HEK293 (cell line): ENCODE data around the gene RILP.

Source experiments
- BCL11B ChIP-seq: fragments of 450-650 bp; formaldehyde crosslinking; IDR thresholded peaks from 2 replicates; pipeline ENCODE4 v1.5.1; 2016; ENCODE audit warnings: low read depth, missing biosample characterization, missing genetic modification characterization
- EGR2 ChIP-seq: fragments of 450-650 bp; formaldehyde crosslinking; IDR thresholded peaks from 2 replicates; pipeline ENCODE4 v1.5.1; 2016; ENCODE audit warnings: low read depth, missing biosample characterization, missing genetic modification characterization
- KLF8 ChIP-seq: fragments of 450-650 bp; formaldehyde crosslinking; IDR thresholded peaks from 2 replicates; pipeline ENCODE4 v1.5.1; 2016; ENCODE audit warnings: missing biosample characterization, missing genetic modification characterization
- OSR2 ChIP-seq: fragments of 450-650 bp; formaldehyde crosslinking; IDR thresholded peaks from 2 replicates; pipeline ENCODE4 v1.5.1; 2016; ENCODE audit warnings: missing biosample characterization, missing genetic modification characterization
- ZBTB1 ChIP-seq: fragments of 450-650 bp; formaldehyde crosslinking; IDR thresholded peaks from 2 replicates; pipeline ENCODE4 v1.5.1; 2016; ENCODE audit warnings: missing biosample characterization, missing genetic modification characterization
- ZBTB20 ChIP-seq: fragments of 450-650 bp; formaldehyde crosslinking; IDR thresholded peaks from 2 replicates; pipeline ENCODE4 v1.5.1; 2016; ENCODE audit warnings: missing biosample characterization, missing genetic modification characterization
- ZBTB48 ChIP-seq: fragments of 450-650 bp; formaldehyde crosslinking; IDR thresholded peaks from 2 replicates; pipeline ENCODE4 v1.5.1; 2016; ENCODE audit warnings: missing biosample characterization, missing genetic modification characterization
- ZBTB8A ChIP-seq: fragments of 450-650 bp; formaldehyde crosslinking; IDR thresholded peaks from 2 replicates; pipeline ENCODE4 v1.5.1; 2016; ENCODE audit warnings: missing biosample characterization, missing genetic modification characterization
- ZEB2 ChIP-seq: fragments of 450-650 bp; formaldehyde crosslinking; IDR thresholded peaks from 2 replicates; pipeline ENCODE4 v1.5.1; 2016; ENCODE audit warnings: missing biosample characterization, missing genetic modification characterization
- ZFP3 ChIP-seq: fragments of 450-650 bp; formaldehyde crosslinking; IDR thresholded peaks from 2 replicates; pipeline ENCODE4 v1.5.1; 2016; ENCODE audit warnings: low read depth, missing biosample characterization, missing genetic modification characterization
- ZFP37 ChIP-seq: fragments of 450-650 bp; formaldehyde crosslinking; IDR thresholded peaks from 2 replicates; pipeline ENCODE4 v1.5.1; 2016; ENCODE audit warnings: missing biosample characterization, missing genetic modification characterization
- ZFP69B ChIP-seq: fragments of 450-650 bp; formaldehyde crosslinking; IDR thresholded peaks from 2 replicates; pipeline ENCODE4 v1.5.1; 2016; ENCODE audit warnings: missing biosample characterization, missing genetic modification characterization
- ZNF2 ChIP-seq: fragments of 450-650 bp; formaldehyde crosslinking; IDR thresholded peaks from 2 replicates; pipeline ENCODE4 v1.5.1; 2016; ENCODE audit warnings: missing biosample characterization, missing genetic modification characterization
- ZNF202 ChIP-seq: fragments of 450-650 bp; formaldehyde crosslinking; IDR thresholded peaks from 2 replicates; pipeline ENCODE4 v1.5.1; 2016; ENCODE audit warnings: missing biosample characterization, missing genetic modification characterization, borderline replicate concordance
- ZNF292 ChIP-seq: fragments of 450-650 bp; formaldehyde crosslinking; IDR thresholded peaks from 2 replicates; pipeline ENCODE4 v1.5.1; 2016; ENCODE audit warnings: low read depth, missing biosample characterization, missing genetic modification characterization, borderline replicate concordance
- ZNF548 ChIP-seq: fragments of 450-650 bp; formaldehyde crosslinking; IDR thresholded peaks from 2 replicates; pipeline ENCODE4 v1.5.1; 2016; ENCODE audit warnings: missing biosample characterization, missing genetic modification characterization
- ZNF600 ChIP-seq: fragments of 450-650 bp; formaldehyde crosslinking; IDR thresholded peaks from 2 replicates; pipeline ENCODE4 v1.5.1; 2016; ENCODE audit warnings: missing biosample characterization, missing genetic modification characterization
- ZNF660 ChIP-seq: fragments of 450-650 bp; IDR thresholded peaks from 2 replicates; pipeline ENCODE4 v1.5.1; 2018; ENCODE audit warnings: missing biosample characterization, mild to moderate bottlenecking, missing genetic modification characterization
- ZNF670 ChIP-seq: fragments of 450-650 bp; formaldehyde crosslinking; IDR thresholded peaks from 2 replicates; pipeline ENCODE4 v1.5.1; 2016; ENCODE audit warnings: missing biosample characterization, missing genetic modification characterization, low read depth
- ZNF776 ChIP-seq: fragments of 450-650 bp; formaldehyde crosslinking; IDR thresholded peaks from 2 replicates; pipeline ENCODE4 v1.5.0; 2017; ENCODE audit warnings: missing biosample characterization, missing genetic modification characterization, borderline replicate concordance
- ZNF785 ChIP-seq: fragments of 450-650 bp; formaldehyde crosslinking; IDR thresholded peaks from 2 replicates; pipeline ENCODE4 v1.5.1; 2016; ENCODE audit warnings: missing biosample characterization, missing genetic modification characterization
- ZSCAN30 ChIP-seq: fragments of 450-650 bp; IDR thresholded peaks from 2 replicates; pipeline ENCODE4 v1.5.1; 2018; ENCODE audit warnings: missing biosample characterization, mild to moderate bottlenecking, missing genetic modification characterization, moderate library complexity
- ZXDB ChIP-seq: fragments of 450-650 bp; formaldehyde crosslinking; IDR thresholded peaks from 2 replicates; pipeline ENCODE4 v1.5.1; 2016; ENCODE audit warnings: missing biosample characterization, missing genetic modification characterization
- TF ChIP-seq, protein P1 (sequence below): fragments of 450-650 bp; IDR thresholded peaks from 2 replicates; pipeline ENCODE4 v1.5.1; 2018; ENCODE audit warnings: missing biosample characterization, missing genetic modification characterization
- TF ChIP-seq, protein P2 (sequence below): fragments of 450-650 bp; formaldehyde crosslinking; IDR thresholded peaks from 2 replicates; pipeline ENCODE4 v1.5.1; 2016; ENCODE audit warnings: missing biosample characterization, missing genetic modification characterization
- TF ChIP-seq, protein P3 (sequence below): fragments of 450-650 bp; formaldehyde crosslinking; IDR thresholded peaks from 2 replicates; pipeline ENCODE4 v1.5.1; 2016; ENCODE audit warnings: missing biosample characterization, missing genetic modification characterization
- TF ChIP-seq, protein P4 (sequence below): fragments of 450-650 bp; IDR thresholded peaks from 2 replicates; pipeline ENCODE4 v1.5.1; 2018; ENCODE audit warnings: missing biosample characterization, mild to moderate bottlenecking, missing genetic modification characterization
- TF ChIP-seq, protein P5 (sequence below): fragments of 450-650 bp; formaldehyde crosslinking; IDR thresholded peaks from 2 replicates; pipeline ENCODE4 v1.5.1; 2017; ENCODE audit warnings: missing biosample characterization, missing genetic modification characterization
- TF ChIP-seq, protein P6 (sequence below): sonication (generic); formaldehyde crosslinking; IDR thresholded peaks from 2 replicates; pipeline ENCODE4 v1.8.1; 2022; ENCODE audit warnings: mild to moderate bottlenecking, moderate library complexity, missing genetic modification reagents

RILP gene

DNA sequence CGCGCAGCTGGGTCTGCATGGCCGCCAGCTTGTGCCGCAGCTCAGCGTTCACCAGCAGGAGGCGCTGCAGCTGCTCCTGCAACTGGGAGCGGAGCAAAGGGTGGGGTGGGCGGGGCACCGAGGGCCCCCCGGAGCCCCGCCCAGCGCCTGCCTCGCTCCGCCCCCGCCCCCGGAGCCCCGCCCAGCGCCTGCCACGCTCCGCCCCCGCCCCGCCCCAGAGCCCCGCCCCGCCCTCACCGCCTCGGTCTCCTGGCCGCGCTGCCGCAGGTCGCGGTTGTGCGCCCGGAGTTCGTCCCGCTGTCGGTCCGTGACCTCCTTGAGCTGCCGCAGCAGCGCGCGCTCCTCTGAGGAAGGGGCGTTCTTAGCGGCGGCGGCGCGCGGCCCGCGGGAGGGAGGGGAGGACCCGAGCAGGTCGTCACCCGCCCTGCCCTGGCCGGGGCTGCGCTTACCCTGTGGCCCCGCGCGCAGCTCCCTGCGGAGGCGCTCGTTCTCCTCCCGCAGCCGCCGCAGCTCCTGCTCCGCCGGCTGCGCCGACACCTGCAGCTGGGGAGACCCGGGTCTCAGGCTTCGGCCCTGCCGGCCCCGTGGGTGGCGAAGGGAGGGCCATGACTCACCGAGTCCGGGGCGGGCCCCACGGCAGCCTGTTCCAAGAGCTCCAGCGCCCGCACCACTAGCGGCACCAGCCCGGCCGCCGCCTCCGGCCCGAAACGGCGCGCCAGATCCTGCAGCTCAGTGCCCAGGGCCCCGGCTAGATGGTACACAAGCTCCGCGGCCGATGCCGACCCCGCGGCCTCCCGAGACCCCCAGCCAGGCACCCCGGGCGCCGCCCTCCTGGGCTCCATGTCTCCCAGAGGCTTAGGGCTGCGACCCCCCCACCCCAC lies 463 bp downstream of the RILP start (continued):
- TF ChIP-seq, protein P1, sequence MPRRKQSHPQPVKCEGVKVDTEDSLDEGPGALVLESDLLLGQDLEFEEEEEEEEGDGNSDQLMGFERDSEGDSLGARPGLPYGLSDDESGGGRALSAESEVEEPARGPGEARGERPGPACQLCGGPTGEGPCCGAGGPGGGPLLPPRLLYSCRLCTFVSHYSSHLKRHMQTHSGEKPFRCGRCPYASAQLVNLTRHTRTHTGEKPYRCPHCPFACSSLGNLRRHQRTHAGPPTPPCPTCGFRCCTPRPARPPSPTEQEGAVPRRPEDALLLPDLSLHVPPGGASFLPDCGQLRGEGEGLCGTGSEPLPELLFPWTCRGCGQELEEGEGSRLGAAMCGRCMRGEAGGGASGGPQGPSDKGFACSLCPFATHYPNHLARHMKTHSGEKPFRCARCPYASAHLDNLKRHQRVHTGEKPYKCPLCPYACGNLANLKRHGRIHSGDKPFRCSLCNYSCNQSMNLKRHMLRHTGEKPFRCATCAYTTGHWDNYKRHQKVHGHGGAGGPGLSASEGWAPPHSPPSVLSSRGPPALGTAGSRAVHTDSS: 0 out of 2 replicates have a peak, but pooled peaks have one; percentile 10
- TF ChIP-seq, protein P2, sequence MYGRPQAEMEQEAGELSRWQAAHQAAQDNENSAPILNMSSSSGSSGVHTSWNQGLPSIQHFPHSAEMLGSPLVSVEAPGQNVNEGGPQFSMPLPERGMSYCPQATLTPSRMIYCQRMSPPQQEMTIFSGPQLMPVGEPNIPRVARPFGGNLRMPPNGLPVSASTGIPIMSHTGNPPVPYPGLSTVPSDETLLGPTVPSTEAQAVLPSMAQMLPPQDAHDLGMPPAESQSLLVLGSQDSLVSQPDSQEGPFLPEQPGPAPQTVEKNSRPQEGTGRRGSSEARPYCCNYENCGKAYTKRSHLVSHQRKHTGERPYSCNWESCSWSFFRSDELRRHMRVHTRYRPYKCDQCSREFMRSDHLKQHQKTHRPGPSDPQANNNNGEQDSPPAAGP (tag by site-specific recombination): peak; percentile 94
- 0 out of 2 replicates have a peak, but pooled peaks have one; percentile 55 for TF ChIP-seq ZNF785 (tag by site-specific recombination)
- no peak for TF ChIP-seq ZBTB48 (tag by site-specific recombination)
- peak; percentile 74; the same call in 1 of the 2 replicates for TF ChIP-seq KLF8
- TF ChIP-seq EGR2 (tag by site-specific recombination): no peak
- no peak for TF ChIP-seq ZNF670 (tag by site-specific recombination)
- peak; percentile 74 for TF ChIP-seq ZXDB (tag by site-specific recombination)
- 0 out of 2 replicates have a peak, but pooled peaks have one; percentile 56 for TF ChIP-seq ZBTB1 (tag by site-specific recombination)
- TF ChIP-seq, protein P3, sequence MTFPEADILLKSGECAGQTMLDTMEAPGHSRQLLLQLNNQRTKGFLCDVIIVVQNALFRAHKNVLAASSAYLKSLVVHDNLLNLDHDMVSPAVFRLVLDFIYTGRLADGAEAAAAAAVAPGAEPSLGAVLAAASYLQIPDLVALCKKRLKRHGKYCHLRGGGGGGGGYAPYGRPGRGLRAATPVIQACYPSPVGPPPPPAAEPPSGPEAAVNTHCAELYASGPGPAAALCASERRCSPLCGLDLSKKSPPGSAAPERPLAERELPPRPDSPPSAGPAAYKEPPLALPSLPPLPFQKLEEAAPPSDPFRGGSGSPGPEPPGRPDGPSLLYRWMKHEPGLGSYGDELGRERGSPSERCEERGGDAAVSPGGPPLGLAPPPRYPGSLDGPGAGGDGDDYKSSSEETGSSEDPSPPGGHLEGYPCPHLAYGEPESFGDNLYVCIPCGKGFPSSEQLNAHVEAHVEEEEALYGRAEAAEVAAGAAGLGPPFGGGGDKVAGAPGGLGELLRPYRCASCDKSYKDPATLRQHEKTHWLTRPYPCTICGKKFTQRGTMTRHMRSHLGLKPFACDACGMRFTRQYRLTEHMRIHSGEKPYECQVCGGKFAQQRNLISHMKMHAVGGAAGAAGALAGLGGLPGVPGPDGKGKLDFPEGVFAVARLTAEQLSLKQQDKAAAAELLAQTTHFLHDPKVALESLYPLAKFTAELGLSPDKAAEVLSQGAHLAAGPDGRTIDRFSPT (tag by site-specific recombination): peak; percentile 82
- TF ChIP-seq, protein P4, sequence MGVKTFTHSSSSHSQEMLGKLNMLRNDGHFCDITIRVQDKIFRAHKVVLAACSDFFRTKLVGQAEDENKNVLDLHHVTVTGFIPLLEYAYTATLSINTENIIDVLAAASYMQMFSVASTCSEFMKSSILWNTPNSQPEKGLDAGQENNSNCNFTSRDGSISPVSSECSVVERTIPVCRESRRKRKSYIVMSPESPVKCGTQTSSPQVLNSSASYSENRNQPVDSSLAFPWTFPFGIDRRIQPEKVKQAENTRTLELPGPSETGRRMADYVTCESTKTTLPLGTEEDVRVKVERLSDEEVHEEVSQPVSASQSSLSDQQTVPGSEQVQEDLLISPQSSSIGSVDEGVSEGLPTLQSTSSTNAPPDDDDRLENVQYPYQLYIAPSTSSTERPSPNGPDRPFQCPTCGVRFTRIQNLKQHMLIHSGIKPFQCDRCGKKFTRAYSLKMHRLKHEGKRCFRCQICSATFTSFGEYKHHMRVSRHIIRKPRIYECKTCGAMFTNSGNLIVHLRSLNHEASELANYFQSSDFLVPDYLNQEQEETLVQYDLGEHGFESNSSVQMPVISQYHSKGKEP (tag by site-specific recombination): peak; percentile 80
- TF ChIP-seq ZFP37: 0 out of 2 replicates have a peak, but pooled peaks have one; percentile 71
- 0 out of 2 replicates have a peak, but pooled peaks have one; percentile 32 for TF ChIP-seq ZNF2 (tag by site-specific recombination)
- peak; percentile 83 for TF ChIP-seq ZNF660 (tag by site-specific recombination)
- TF ChIP-seq ZBTB20: peak; percentile 97
- TF ChIP-seq OSR2 (tag by site-specific recombination): peak; percentile 51
- no peak for TF ChIP-seq ZNF292 (tag by site-specific recombination)
- TF ChIP-seq ZSCAN30 (tag by site-specific recombination): peak; percentile 68
- TF ChIP-seq ZEB2 (tag by site-specific recombination): peak; percentile 74
- no peak for TF ChIP-seq ZFP3 (tag by site-specific recombination)
- TF ChIP-seq, protein P5, sequence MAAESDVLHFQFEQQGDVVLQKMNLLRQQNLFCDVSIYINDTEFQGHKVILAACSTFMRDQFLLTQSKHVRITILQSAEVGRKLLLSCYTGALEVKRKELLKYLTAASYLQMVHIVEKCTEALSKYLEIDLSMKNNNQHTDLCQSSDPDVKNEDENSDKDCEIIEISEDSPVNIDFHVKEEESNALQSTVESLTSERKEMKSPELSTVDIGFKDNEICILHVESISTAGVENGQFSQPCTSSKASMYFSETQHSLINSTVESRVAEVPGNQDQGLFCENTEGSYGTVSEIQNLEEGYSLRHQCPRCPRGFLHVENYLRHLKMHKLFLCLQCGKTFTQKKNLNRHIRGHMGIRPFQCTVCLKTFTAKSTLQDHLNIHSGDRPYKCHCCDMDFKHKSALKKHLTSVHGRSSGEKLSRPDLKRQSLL: peak; percentile 96
- peak; percentile 97 for TF ChIP-seq ZFP69B (tag by site-specific recombination)
- no peak for TF ChIP-seq ZNF202 (tag by site-specific recombination)
- no peak for TF ChIP-seq ZNF548 (tag by site-specific recombination)
- TF ChIP-seq, protein P6, sequence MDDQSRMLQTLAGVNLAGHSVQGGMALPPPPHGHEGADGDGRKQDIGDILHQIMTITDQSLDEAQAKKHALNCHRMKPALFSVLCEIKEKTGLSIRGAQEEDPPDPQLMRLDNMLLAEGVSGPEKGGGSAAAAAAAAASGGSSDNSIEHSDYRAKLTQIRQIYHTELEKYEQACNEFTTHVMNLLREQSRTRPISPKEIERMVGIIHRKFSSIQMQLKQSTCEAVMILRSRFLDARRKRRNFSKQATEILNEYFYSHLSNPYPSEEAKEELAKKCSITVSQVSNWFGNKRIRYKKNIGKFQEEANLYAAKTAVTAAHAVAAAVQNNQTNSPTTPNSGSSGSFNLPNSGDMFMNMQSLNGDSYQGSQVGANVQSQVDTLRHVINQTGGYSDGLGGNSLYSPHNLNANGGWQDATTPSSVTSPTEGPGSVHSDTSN (CRISPR knock-in tag): peak; percentile 53
- TF ChIP-seq BCL11B: peak; percentile 38; the same call in 1 of the 2 replicates
- no peak for TF ChIP-seq ZNF776 (tag by site-specific recombination)
- TF ChIP-seq ZNF600 (tag by site-specific recombination): peak; percentile 98
- peak; percentile 87 for TF ChIP-seq ZBTB8A (tag by site-specific recombination)
